Activated B cell treated with CpG ODN at 0.5 μM for 24 hours (primary cell): Measurements from ENCODE around the gene RPS6KL1. TPM values are rescaled to one million over a fixed set of nuclear protein-coding genes. Genes with fewer than 3 reads are reported as not detected.
A peak's percentile ranks its signal among the peaks of the same experiment; 100 is the strongest.

Source experiments
- ATAC-seq: fragments of 200-7000 bp; cut with Tn5 transposase; one replicate; pipeline ENCODE4 v1.10.0; 2021; ENCODE audit warnings: low read depth, mild to moderate bottlenecking, moderate library complexity
- CTCF ChIA-PET: fragments of 350-600 bp; sonication (Branson Sonifier 250); formaldehyde crosslinking; loops from one replicate; lab custom pipeline; 2021; ENCODE audit warnings: antibody characterized with exemption; lab: Charles Lee
- POLR2A ChIA-PET: fragments of 350-600 bp; sonication (Branson Sonifier 250); formaldehyde crosslinking; loops from one replicate; lab custom pipeline; 2021; ENCODE audit warnings: antibody characterized with exemption; lab: Charles Lee
- DNase-seq: peaks from one replicate; pipeline ENCODE4 v3.0.0; 2022
- H3K27ac Mint-ChIP-seq: one replicate; pipeline ENCODE4 v1.8.0; 2020; ENCODE audit warnings: mixed read lengths
- H3K27me3 Mint-ChIP-seq: one replicate; pipeline ENCODE4 v1.8.0; 2021; ENCODE audit warnings: mixed read lengths
- H3K36me3 Mint-ChIP-seq: one replicate; pipeline ENCODE4 v1.8.0; 2021; ENCODE audit warnings: low read depth, mixed read lengths
- H3K4me1 Mint-ChIP-seq: one replicate; pipeline ENCODE4 v1.8.0; 2021; ENCODE audit warnings: mixed read lengths
- H3K4me3 Mint-ChIP-seq: one replicate; pipeline ENCODE4 v1.8.0; 2020; ENCODE audit warnings: mild to moderate bottlenecking, mixed read lengths
- H3K9me3 Mint-ChIP-seq: one replicate; pipeline ENCODE4 v1.8.0; 2020; ENCODE audit warnings: mixed read lengths
- intact Hi-C: fragments of 100-400 bp; cut with micrococcal nuclease; formaldehyde crosslinking; loops from one replicate; pipeline ENCODE4 v1.15.1; 2024
- total RNA-seq: library from RNA; stranded (reverse); gene quantifications from 2 replicates; pipeline ENCODE4 v1.2.3, GENCODE V29; 2022
- TF ChIP-seq, protein P1 (sequence below): fragments of 200-600 bp; IDR thresholded peaks from one replicate; pipeline ENCODE4 v1.8.0; 2022; ENCODE audit warnings: antibody characterized with exemption, mild to moderate bottlenecking

RPS6KL1 gene
- 5.2 and 7.0 TPM in 2 replicates for total RNA-seq

DNA sequence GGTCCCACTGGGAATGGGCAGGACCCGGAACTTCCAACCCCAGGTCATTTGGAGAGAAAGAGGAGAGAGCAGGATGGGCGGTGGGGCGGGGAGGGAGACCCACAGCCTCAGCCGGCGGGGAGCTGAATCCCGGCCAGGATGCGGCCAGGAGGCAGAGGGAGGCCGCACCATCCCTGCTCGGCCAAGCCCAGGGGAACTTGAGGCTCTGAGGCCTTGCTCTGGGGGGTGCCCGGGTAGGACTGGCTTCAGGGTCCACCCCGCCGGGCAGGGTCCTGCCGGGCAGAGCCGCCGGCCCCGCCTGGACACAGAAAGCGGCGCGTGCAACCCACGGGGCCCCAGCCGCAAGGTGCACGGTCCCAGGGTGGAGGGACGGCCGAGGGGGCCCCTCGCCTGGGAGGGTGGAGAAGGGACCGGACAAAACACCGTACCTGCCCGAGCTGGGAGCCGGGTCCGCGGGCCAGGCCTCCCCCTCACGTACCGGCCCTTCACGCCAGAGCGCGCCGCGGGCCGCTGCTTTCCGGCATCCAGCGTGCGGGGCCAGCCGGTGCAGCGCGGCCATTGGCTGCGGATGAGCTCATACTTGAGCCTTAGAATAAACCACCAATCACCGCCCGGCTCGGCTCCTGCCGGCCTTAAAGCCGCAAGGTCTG, at the start of gene RPS6KL1:
TSS of gene RPS6KL1 (minus strand) at position 509 of the 650 bp plus-strand sequence. CDS start 1,719 bp downstream, outside the sequence.
- CTCF ChIA-PET, result interaction anchor here (0.9 to 2.1 kb wide), 5 partner anchors 18 to 166 kb away, joined by 3 to 7 read pairs (median 5); no protein-coding TSS in a partner anchor
- H3K27ac Mint-ChIP-seq, result no peak within 1 kb of the TSS
- POLR2A ChIA-PET, result interaction anchor here (0.6 to 2.0 kb wide), 10 partner anchors 8 to 625 kb away, joined by 3 to 11 read pairs (median 3); partner anchors contain the start of genes EIF2B2 and ZC2HC1C
- no peaks in the 10 kb centered on the region for H3K9me3 Mint-ChIP-seq
- peak; percentile 98 for ATAC-seq
- DNase-seq, result peak; percentile 59
- H3K36me3 Mint-ChIP-seq, result no peaks in the 10 kb centered on the region
- intact Hi-C loops, result loop anchor here (1.0 kb wide), 2 partner anchors 17 to 42 kb away; partner anchors contain the start of gene DLST
- peaks cover 2% of the 10 kb centered on the region for H3K27me3 Mint-ChIP-seq
- H3K4me3 Mint-ChIP-seq, result peak within 1 kb of the TSS; percentile 69
- TF ChIP-seq, protein P1, sequence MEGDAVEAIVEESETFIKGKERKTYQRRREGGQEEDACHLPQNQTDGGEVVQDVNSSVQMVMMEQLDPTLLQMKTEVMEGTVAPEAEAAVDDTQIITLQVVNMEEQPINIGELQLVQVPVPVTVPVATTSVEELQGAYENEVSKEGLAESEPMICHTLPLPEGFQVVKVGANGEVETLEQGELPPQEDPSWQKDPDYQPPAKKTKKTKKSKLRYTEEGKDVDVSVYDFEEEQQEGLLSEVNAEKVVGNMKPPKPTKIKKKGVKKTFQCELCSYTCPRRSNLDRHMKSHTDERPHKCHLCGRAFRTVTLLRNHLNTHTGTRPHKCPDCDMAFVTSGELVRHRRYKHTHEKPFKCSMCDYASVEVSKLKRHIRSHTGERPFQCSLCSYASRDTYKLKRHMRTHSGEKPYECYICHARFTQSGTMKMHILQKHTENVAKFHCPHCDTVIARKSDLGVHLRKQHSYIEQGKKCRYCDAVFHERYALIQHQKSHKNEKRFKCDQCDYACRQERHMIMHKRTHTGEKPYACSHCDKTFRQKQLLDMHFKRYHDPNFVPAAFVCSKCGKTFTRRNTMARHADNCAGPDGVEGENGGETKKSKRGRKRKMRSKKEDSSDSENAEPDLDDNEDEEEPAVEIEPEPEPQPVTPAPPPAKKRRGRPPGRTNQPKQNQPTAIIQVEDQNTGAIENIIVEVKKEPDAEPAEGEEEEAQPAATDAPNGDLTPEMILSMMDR, result no peak
- peaks cover 8% of the 10 kb centered on the region for H3K4me1 Mint-ChIP-seq

DNA sequence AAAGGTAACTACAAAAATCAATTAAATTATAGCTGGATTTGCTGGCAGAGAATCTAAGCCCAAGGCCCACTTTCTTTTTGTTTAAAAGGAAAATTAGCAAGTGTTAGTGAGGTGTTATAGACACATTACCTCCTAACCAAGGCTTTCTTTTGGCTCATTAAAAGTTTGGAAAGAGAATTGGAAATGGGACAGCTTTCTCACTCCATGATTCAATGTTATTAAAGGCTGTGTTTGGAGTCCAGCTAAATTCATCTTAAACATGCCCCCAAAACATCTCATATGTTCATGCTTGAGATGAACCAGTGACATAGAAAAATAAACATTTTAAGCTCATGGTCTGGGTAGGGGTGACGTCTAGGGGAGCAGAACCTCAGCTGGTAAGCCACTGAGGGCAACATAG, 45.8 kb upstream of the RPS6KL1 start:
- no peak for ATAC-seq
- no peak overlapping the region for H3K27ac Mint-ChIP-seq
- CTCF ChIA-PET, result interaction anchor here (1.0 kb wide), 1 partner anchor 39 kb away, joined by 3 read pairs; no protein-coding TSS in a partner anchor

GRCh38 chr14:74965486-74966153, 42.6 kb upstream of the RPS6KL1 start:
- POLR2A ChIA-PET, result no interaction called here
- peaks cover 20% of the 10 kb centered on the region for H3K4me1 Mint-ChIP-seq
- intact Hi-C loops, result no loop called here

More for the DNA sequence above, 45.8 kb upstream of the RPS6KL1 start:
- TF ChIP-seq, protein P1, result no peak
- POLR2A ChIA-PET, result no interaction called here
- no peak for DNase-seq
- no peaks in the 10 kb centered on the region for H3K4me1 Mint-ChIP-seq
- no peaks in the 10 kb centered on the region for H3K27me3 Mint-ChIP-seq
- no peaks in the 10 kb centered on the region for H3K9me3 Mint-ChIP-seq
- no peaks in the 10 kb centered on the region for H3K36me3 Mint-ChIP-seq
- intact Hi-C loops, result loop anchor here (2.0 kb wide), 1 partner anchor 14 kb away; the partner anchor contains the start of gene PGF
- H3K4me3 Mint-ChIP-seq, result no peak overlapping the region

DNA sequence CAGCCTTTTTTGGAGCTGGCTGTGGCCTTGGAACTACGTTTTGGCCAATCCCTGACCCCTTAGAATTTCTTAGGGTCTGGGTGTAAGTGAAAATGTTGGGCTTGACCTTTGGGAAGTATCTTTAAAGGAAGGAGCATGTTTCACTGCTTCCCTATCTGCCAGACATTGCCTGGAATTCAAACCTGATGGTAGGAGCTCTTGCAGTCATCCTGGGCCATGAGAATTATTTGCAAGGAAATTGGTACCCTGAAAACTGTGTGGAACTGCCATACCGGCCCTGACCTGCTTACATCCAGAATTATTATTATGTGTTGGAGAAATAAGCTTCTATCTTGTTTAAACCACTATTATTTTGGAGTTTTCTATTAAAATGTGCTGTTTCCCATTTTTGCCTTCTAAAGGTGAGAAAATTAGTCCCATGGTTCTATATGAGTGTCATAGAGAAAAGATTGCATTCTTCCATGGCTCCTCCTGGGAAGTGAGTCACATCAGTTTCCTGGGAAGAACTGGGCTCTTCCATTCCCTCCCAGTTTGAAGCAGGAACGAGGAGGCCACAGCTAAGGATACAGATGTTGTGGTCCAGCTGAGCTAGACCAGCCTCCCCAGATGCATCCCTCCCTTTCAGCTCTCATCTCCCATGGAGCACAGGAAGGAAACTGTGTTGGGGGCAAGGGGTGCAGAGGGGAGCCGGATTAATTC, 41.9 kb upstream of the RPS6KL1 start:
- Mint-ChIP-seq H3K27me3 (no peaks in the 10 kb centered on the region), H3K4me1 (peaks cover 20% of the 10 kb centered on the region), H3K36me3 (no peaks in the 10 kb centered on the region), H3K27ac (no peak overlapping the region), H3K4me3 (no peak overlapping the region), H3K9me3 (no peaks in the 10 kb centered on the region)
- no peak for DNase-seq
- intact Hi-C loops, result loop anchor here (5.0 kb wide), 1 partner anchor 37 kb away; the partner anchor contains the start of gene EIF2B2
- ChIA-PET CTCF (no interaction called here), POLR2A (interaction anchor here (0.6 kb wide), 1 partner anchor 97 kb away, joined by 4 read pairs; no protein-coding TSS in a partner anchor)
- TF ChIP-seq, protein P1, result no peak
- no peak for ATAC-seq

More at GRCh38 chr14:74965486-74966153, 42.6 kb upstream of the RPS6KL1 start:
- Mint-ChIP-seq H3K27me3 (no peaks in the 10 kb centered on the region), H3K36me3 (no peaks in the 10 kb centered on the region), H3K4me3 (no peak overlapping the region), H3K9me3 (no peaks in the 10 kb centered on the region), H3K27ac (peak overlapping the region; percentile 30)
- CTCF ChIA-PET, result no interaction called here
- TF ChIP-seq, protein P1, result no peak
- DNase-seq, result no peak
- ATAC-seq, result no peak
